ENCODE results near the gene GRIN3A. TPM values are rescaled to one million over a fixed set of nuclear protein-coding genes. Genes with fewer than 3 reads are reported as not detected.

GRIN3A gene
- not detected in 2 replicates for polyA plus RNA-seq (2012; rRNA removed)
- not detected in 2 replicates for polyA plus RNA-seq (2012; cell fraction: cytosol; rRNA removed)
- not detected in 2 replicates for polyA plus RNA-seq (2012; cell fraction: nucleus; rRNA removed)

DNA sequence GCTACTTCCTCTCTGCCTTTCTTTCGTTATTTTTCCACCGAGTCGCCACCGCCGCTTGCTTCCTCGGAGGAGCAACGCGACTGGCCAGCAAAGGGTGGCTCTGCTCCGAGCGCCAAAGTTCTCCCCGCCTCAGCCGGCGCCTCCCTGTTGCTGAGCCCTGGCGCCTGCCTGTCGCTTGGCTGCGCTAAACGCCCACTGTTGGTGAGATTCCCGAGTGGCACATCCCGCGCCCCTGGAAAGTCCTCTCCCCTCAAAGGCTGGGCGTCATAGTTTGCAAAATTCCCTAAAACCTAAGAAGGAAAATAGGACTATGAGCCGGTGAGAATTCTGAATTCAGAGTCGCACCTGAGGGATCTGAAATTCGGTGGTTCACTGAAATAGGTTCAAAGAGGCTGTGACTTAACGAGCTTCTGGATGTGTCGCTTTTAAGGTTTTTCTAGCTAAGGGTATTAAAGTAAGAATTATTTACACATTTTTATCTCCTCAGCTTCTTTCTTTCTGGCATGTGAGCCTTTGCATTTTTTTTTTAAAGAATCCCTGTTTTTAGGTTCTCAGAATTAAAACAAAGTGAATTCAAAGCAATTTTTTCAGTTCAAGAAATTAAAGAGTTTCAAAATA is at the start of gene GRIN3A:
Gene GRIN3A (minus strand): TSS at position 82 of the 618 bp plus-strand sequence. CDS start 668 bp downstream, outside the sequence.
- no peak for TF ChIP-seq CTCF (IDR thresholded peaks at IDR 0.05)
- TF ChIP-seq RAD21 (IDR thresholded peaks at IDR 0.05; ENCODE audit: low read length): 0 out of 2 replicates have a peak, but pooled peaks have one; percentile 20
- Histone ChIP-seq H3K36me3 (replicated peaks in 1 of 2; ENCODE audit: control insufficient read depth in 1 of 2, insufficient read depth in 2 of 2, low read length in 1 of 2) (no peaks in the 10 kb centered on the region), H3F3A (replicated peaks; ENCODE audit: insufficient read depth) (no peaks in the 10 kb centered on the region), H3K9ac (no peak within 1 kb of the TSS), H3K4me3 (ENCODE audit: low read depth in 2 of 2, low read length in 1 of 2) (peak within 1 kb of the TSS in 1 of 2 experiments; percentile 21; a peak in 2 of 4 replicates), H3K4me1 (ENCODE audit: control insufficient read depth in 1 of 2, insufficient read depth in 2 of 2, low read depth in 1 of 2, low read length in 1 of 2) (no peaks in the 10 kb centered on the region; a peak in 1 of 4 replicates), H3K27me3 (ENCODE audit: insufficient read depth) (peaks cover 26% of the 10 kb centered on the region; the same call in 1 of the 2 replicates), H3K27ac (ENCODE audit: low read depth in 2 of 2, low read length in 1 of 2) (no peak within 1 kb of the TSS), H3K9me3 (no peaks in the 10 kb centered on the region), H3K9me2 (no peaks in the 10 kb centered on the region), H4K20me1 (ENCODE audit: insufficient read depth) (no peaks in the 10 kb centered on the region), H3K4me2 (peak within 1 kb of the TSS; percentile 63), H3K79me2 (ENCODE audit: insufficient read depth) (no peaks in the 10 kb centered on the region), H2AFZ (ENCODE audit: low read depth) (no peak within 1 kb of the TSS)
- peak; percentile 39 for DNase-seq
- ChIA-PET CTCF (interaction anchor here (1.2 kb wide), 1 partner anchor 11 kb away, joined by 3 read pairs; no protein-coding TSS in a partner anchor), POLR2A (no interaction called here)
- WGBS (ENCODE audit: low lambda C conversion rate): 2% methylated on average over 26 of the region's 26 CpGs

- no peaks in the 10 kb centered on the region for H3K36me3 ChIP-seq (replicated peaks in 1 of 2; ENCODE audit: control insufficient read depth in 1 of 2, insufficient read depth in 2 of 2, low read length in 1 of 2)
- POLR2A ChIA-PET: no interaction called here
- DNase-seq: no peak
- no peak overlapping the region for H3K27ac ChIP-seq (ENCODE audit: low read depth in 2 of 2, low read length in 1 of 2)
- H3F3A ChIP-seq (replicated peaks; ENCODE audit: insufficient read depth): no peaks in the 10 kb centered on the region
- H3K9me3 ChIP-seq: no peaks in the 10 kb centered on the region
- no peaks in the 10 kb centered on the region for H3K79me2 ChIP-seq (ENCODE audit: insufficient read depth)
- H3K9ac ChIP-seq: no peak overlapping the region
- no peaks in the 10 kb centered on the region for H3K4me1 ChIP-seq (ENCODE audit: control insufficient read depth in 1 of 2, insufficient read depth in 2 of 2, low read depth in 1 of 2, low read length in 1 of 2)
- H2AFZ ChIP-seq (ENCODE audit: low read depth): no peak overlapping the region
- 2% methylated on average over 1 of the region's 1 CpG for WGBS (ENCODE audit: low lambda C conversion rate)
- H3K4me2 ChIP-seq: no peak overlapping the region
- H3K9me2 ChIP-seq: no peaks in the 10 kb centered on the region
- no peaks in the 10 kb centered on the region for H3K27me3 ChIP-seq (ENCODE audit: insufficient read depth)
- no peaks in the 10 kb centered on the region for H4K20me1 ChIP-seq (ENCODE audit: insufficient read depth)
- CTCF ChIA-PET: no interaction called here
- no peak overlapping the region for H3K4me3 ChIP-seq (ENCODE audit: low read depth in 2 of 2, low read length in 1 of 2)
- no peak for TF ChIP-seq JUND (IDR thresholded peaks at IDR 0.05)
- TF ChIP-seq IRF3 (IDR thresholded peaks at IDR 0.05; ENCODE audit: low read depth, low read length): no peak
- TF ChIP-seq GATA2 (CRISPR knock-in tag; IDR thresholded peaks at IDR 0.05): no peak
- no peak for TF ChIP-seq MAX (IDR thresholded peaks at IDR 0.05; ENCODE audit: low read depth)
- TF ChIP-seq ELF1 (IDR thresholded peaks at IDR 0.05): no peak
- no peak for TF ChIP-seq RCOR1 (IDR thresholded peaks at IDR 0.05; ENCODE audit: low read length)
- TF ChIP-seq TEAD4 (IDR thresholded peaks at IDR 0.05; ENCODE audit: borderline replicate concordance, insufficient read depth): no peak
- no peak for TF ChIP-seq NRF1 (IDR thresholded peaks at IDR 0.05; ENCODE audit: low read depth, low read length)
- no peak for TF ChIP-seq USF1 (IDR thresholded peaks at IDR 0.05; ENCODE audit: borderline replicate concordance, low read depth)
- no peak for TF ChIP-seq RXRA (IDR thresholded peaks at IDR 0.05; ENCODE audit: borderline replicate concordance, low read depth)
- TF ChIP-seq USF2 (IDR thresholded peaks at IDR 0.05; ENCODE audit: borderline replicate concordance, low read depth, low read length): no peak
- TF ChIP-seq, protein P1, sequence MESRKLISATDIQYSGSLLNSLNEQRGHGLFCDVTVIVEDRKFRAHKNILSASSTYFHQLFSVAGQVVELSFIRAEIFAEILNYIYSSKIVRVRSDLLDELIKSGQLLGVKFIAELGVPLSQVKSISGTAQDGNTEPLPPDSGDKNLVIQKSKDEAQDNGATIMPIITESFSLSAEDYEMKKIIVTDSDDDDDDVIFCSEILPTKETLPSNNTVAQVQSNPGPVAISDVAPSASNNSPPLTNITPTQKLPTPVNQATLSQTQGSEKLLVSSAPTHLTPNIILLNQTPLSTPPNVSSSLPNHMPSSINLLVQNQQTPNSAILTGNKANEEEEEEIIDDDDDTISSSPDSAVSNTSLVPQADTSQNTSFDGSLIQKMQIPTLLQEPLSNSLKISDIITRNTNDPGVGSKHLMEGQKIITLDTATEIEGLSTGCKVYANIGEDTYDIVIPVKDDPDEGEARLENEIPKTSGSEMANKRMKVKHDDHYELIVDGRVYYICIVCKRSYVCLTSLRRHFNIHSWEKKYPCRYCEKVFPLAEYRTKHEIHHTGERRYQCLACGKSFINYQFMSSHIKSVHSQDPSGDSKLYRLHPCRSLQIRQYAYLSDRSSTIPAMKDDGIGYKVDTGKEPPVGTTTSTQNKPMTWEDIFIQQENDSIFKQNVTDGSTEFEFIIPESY (IDR thresholded peaks at IDR 0.05; ENCODE audit: borderline replicate concordance, low read depth): no peak
- no peak for TF ChIP-seq FOSL2 (IDR thresholded peaks at IDR 0.05; ENCODE audit: borderline replicate concordance, low read depth)
- no peak for TF ChIP-seq TCF12 (IDR thresholded peaks at IDR 0.05)
- no peak for TF ChIP-seq RFX5 (IDR thresholded peaks at IDR 0.05; ENCODE audit: low read length)
- no peak for TF ChIP-seq FOXM1 (IDR thresholded peaks at IDR 0.05; ENCODE audit: low read depth)
- TF ChIP-seq CTCF (IDR thresholded peaks at IDR 0.05): no peak
Observed at GRCh38 chr9:101787891-101788290, 49.4 kb upstream of the GRIN3A start.
